ENCODE data around the gene OR1S2.

The OR1S2 gene

DNA sequence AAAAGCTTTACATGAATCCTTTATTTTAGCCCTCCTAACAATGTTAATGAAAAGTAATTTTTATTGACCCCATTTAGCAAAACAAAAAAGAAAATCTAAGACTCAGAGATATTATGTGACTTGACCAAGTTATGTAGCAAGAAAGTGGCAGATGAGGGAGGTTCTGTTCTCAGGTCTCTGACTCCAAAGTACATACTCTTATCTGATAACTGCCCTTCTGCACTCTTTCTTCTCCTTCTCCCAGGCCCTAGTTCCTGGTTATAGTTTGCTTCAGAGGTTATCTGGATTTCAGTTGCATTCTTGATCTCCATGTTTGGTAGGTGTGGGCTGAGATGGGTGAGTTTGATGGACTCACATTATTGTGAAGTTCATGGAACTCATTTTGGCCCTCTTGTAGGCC lies 10.6 kb downstream of the OR1S2 start:
- Histone ChIP-seq H3K14ac (ENCODE audit: low read length in 2 of 2) (no peak overlapping the region), H3K23ac (ENCODE audit: low read length in 2 of 2) (no peak overlapping the region), H2BK15ac (ENCODE audit: low read depth, poor library complexity, severe bottlenecking) (no peak overlapping the region), H3K36me3 (ENCODE audit: control insufficient read depth in 1 of 2, insufficient read depth in 2 of 2, low read depth in 1 of 2, low read length in 2 of 2) (no peaks in the 10 kb centered on the region), H3K18ac (ENCODE audit: low read depth in 1 of 2, low read length in 2 of 2) (no peak overlapping the region), H4K91ac (ENCODE audit: low read length) (no peak overlapping the region), H3K4me2 (ENCODE audit: low read length, poor library complexity, severe bottlenecking) (no peak overlapping the region), H2BK12ac (ENCODE audit: low read length in 2 of 2) (no peak overlapping the region), H3K4me1 (ENCODE audit: control insufficient read depth, insufficient read depth, low read depth, low read length) (no peaks in the 10 kb centered on the region), H3K9ac (ENCODE audit: low read length) (no peak overlapping the region), H4K8ac (ENCODE audit: low read length) (no peak overlapping the region), H2BK120ac (ENCODE audit: low read depth, low read length) (no peak overlapping the region), H3K27ac (ENCODE audit: low read length, poor library complexity, severe bottlenecking) (no peak overlapping the region), H3K27me3 (ENCODE audit: control insufficient read depth in 1 of 2, insufficient read depth in 1 of 2, low read length in 2 of 2) (no peaks in the 10 kb centered on the region), H3K4me3 (ENCODE audit: insufficient read depth in 1 of 2, low read depth in 1 of 2, low read length in 2 of 2) (no peak overlapping the region), H2AFZ (ENCODE audit: low read depth, low read length) (no peak overlapping the region), H2AK5ac (ENCODE audit: low read length, severe bottlenecking) (no peak overlapping the region), H3K9me3 (ENCODE audit: control insufficient read depth, low read length) (peaks cover 14% of the 10 kb centered on the region), H2BK5ac (ENCODE audit: low read depth, low read length, poor library complexity, severe bottlenecking) (peak overlapping the region; percentile 12), H3K4ac (ENCODE audit: low read depth in 1 of 2, low read length in 2 of 2) (no peak overlapping the region), H3K79me1 (replicated peaks; ENCODE audit: low read length, poor library complexity, severe bottlenecking) (no peaks in the 10 kb centered on the region)
- DNase-seq, result no peak

DNA sequence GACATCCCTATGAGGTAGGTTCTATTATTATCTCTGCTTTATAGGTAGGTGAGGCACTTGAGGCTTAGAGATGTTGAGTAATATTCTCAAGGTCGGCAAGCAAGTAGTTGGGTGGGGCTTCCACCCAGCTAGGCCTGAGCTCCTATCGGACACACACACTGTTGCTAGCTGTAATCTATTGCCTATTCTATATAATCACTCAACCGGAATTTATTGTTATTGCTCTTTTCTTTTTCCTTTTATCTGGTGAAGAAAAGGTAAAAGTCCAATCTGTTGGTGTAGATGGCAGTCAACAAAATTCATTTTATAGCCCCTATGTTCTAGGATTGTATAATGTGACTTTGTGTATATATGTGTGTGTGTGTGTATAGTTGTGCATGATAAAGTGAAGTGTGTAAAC lies 11.7 kb downstream of the OR1S2 start:
- Histone ChIP-seq H3K9me3 (ENCODE audit: control insufficient read depth, low read length) (peaks cover 3% of the 10 kb centered on the region), H2AK5ac (ENCODE audit: low read length, severe bottlenecking) (no peak overlapping the region), H3K79me1 (replicated peaks; ENCODE audit: low read length, poor library complexity, severe bottlenecking) (no peaks in the 10 kb centered on the region), H3K14ac (ENCODE audit: low read length in 2 of 2) (no peak overlapping the region), H2BK15ac (ENCODE audit: low read depth, poor library complexity, severe bottlenecking) (no peak overlapping the region), H2BK12ac (ENCODE audit: low read length in 2 of 2) (no peak overlapping the region), H3K9ac (ENCODE audit: low read length) (no peak overlapping the region), H2BK5ac (ENCODE audit: low read depth, low read length, poor library complexity, severe bottlenecking) (no peak overlapping the region), H3K27ac (ENCODE audit: low read length, poor library complexity, severe bottlenecking) (no peak overlapping the region), H2BK120ac (ENCODE audit: low read depth, low read length) (no peak overlapping the region), H3K4me3 (ENCODE audit: insufficient read depth in 1 of 2, low read depth in 1 of 2, low read length in 2 of 2) (no peak overlapping the region), H3K18ac (ENCODE audit: low read depth in 1 of 2, low read length in 2 of 2) (no peak overlapping the region), H3K4ac (ENCODE audit: low read depth in 1 of 2, low read length in 2 of 2) (no peak overlapping the region), H3K36me3 (ENCODE audit: control insufficient read depth in 1 of 2, insufficient read depth in 2 of 2, low read depth in 1 of 2, low read length in 2 of 2) (no peaks in the 10 kb centered on the region), H3K4me2 (ENCODE audit: low read length, poor library complexity, severe bottlenecking) (no peak overlapping the region), H4K8ac (ENCODE audit: low read length) (no peak overlapping the region), H4K91ac (ENCODE audit: low read length) (no peak overlapping the region), H3K23ac (ENCODE audit: low read length in 2 of 2) (no peak overlapping the region), H3K27me3 (ENCODE audit: control insufficient read depth in 1 of 2, insufficient read depth in 1 of 2, low read length in 2 of 2) (no peaks in the 10 kb centered on the region), H2AFZ (ENCODE audit: low read depth, low read length) (no peak overlapping the region), H3K4me1 (ENCODE audit: control insufficient read depth, insufficient read depth, low read depth, low read length) (no peaks in the 10 kb centered on the region)
- 80% methylated on average over 1 of the region's 3 CpGs for WGBS
- no peak for DNase-seq

DNA sequence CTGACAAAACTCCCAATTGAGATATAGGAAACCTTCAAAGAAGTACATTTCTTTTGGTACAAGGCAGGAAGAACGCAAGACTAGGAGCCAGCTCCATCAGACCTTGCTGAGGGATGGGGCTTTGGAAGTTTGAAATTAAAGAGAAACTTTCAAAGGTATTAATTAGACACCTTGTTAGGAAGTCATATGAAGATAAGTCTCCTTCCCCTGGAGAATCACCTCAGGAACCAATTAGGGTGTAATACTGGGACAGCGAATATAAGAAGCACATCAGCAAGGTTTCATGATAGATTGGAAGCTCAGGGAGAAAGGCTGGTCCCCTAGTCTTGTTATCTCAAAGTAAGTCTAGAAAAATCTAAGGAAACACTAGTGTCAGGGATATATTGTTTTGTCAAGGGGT lies 15.2 kb downstream of the OR1S2 start, which contains the start of gene OR9Q2:
OR9Q2 (plus strand) TSS at position 301 of the 400 bp plus-strand sequence. CDS start 1,421 bp downstream, outside the sequence.
- Histone ChIP-seq H3K36me3 (ENCODE audit: control insufficient read depth in 1 of 2, insufficient read depth in 2 of 2, low read depth in 1 of 2, low read length in 2 of 2) (no peaks in the 10 kb centered on the region), H4K8ac (ENCODE audit: low read length) (no peak within 1 kb of the TSS), H3K14ac (ENCODE audit: low read length in 2 of 2) (no peak within 1 kb of the TSS), H2BK5ac (ENCODE audit: low read depth, low read length, poor library complexity, severe bottlenecking) (no peak within 1 kb of the TSS), H3K9ac (ENCODE audit: low read length) (no peak within 1 kb of the TSS), H3K4me2 (ENCODE audit: low read length, poor library complexity, severe bottlenecking) (no peak within 1 kb of the TSS), H2BK15ac (ENCODE audit: low read depth, poor library complexity, severe bottlenecking) (no peak within 1 kb of the TSS), H3K23ac (ENCODE audit: low read length in 2 of 2) (no peak within 1 kb of the TSS), H3K27ac (ENCODE audit: low read length, poor library complexity, severe bottlenecking) (no peak within 1 kb of the TSS), H2BK12ac (ENCODE audit: low read length in 2 of 2) (no peak within 1 kb of the TSS), H2BK120ac (ENCODE audit: low read depth, low read length) (no peak within 1 kb of the TSS), H3K18ac (ENCODE audit: low read depth in 1 of 2, low read length in 2 of 2) (no peak within 1 kb of the TSS), H3K4me3 (ENCODE audit: insufficient read depth in 1 of 2, low read depth in 1 of 2, low read length in 2 of 2) (no peak within 1 kb of the TSS), H3K4ac (ENCODE audit: low read depth in 1 of 2, low read length in 2 of 2) (no peak within 1 kb of the TSS), H4K91ac (ENCODE audit: low read length) (no peak within 1 kb of the TSS), H3K79me1 (replicated peaks; ENCODE audit: low read length, poor library complexity, severe bottlenecking) (no peaks in the 10 kb centered on the region), H2AK5ac (ENCODE audit: low read length, severe bottlenecking) (no peak within 1 kb of the TSS), H2AFZ (ENCODE audit: low read depth, low read length) (no peak within 1 kb of the TSS), H3K27me3 (ENCODE audit: control insufficient read depth in 1 of 2, insufficient read depth in 1 of 2, low read length in 2 of 2) (no peaks in the 10 kb centered on the region), H3K4me1 (ENCODE audit: control insufficient read depth, insufficient read depth, low read depth, low read length) (no peaks in the 10 kb centered on the region), H3K9me3 (ENCODE audit: control insufficient read depth, low read length) (no peaks in the 10 kb centered on the region)
- DNase-seq, result no peak
- 49% methylated on average over 2 of the region's 2 CpGs for WGBS

DNA sequence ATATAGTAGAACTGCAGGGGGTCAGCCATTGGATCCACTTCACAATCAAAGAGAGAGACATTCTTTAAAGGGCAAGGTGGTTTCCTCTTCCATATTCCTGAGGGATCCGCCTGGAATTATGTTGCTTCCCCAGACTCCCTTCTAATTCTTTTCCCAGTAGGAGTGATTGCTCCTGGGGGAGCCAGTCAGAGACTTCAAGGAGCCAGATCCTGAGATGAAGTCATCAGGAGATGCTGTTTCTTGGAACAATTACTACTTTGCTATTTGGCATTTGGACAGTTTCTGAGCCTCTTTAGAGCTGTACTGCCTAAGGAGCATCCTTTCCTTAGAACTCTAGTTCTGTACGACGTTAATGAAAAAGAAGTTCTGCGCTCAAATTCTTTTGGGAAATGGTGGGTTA lies 17.0 kb downstream of the OR1S2 start:
- H3K27me3 ChIP-seq (ENCODE audit: control insufficient read depth in 1 of 2, insufficient read depth in 1 of 2, low read length in 2 of 2), result no peaks in the 10 kb centered on the region
- no peaks in the 10 kb centered on the region for H3K36me3 ChIP-seq (ENCODE audit: control insufficient read depth in 1 of 2, insufficient read depth in 2 of 2, low read depth in 1 of 2, low read length in 2 of 2)
- H3K4me3 ChIP-seq (ENCODE audit: insufficient read depth in 1 of 2, low read depth in 1 of 2, low read length in 2 of 2), result no peak overlapping the region
- H3K79me1 ChIP-seq (replicated peaks; ENCODE audit: low read length, poor library complexity, severe bottlenecking), result no peaks in the 10 kb centered on the region
- H2BK15ac ChIP-seq (ENCODE audit: low read depth, poor library complexity, severe bottlenecking), result no peak overlapping the region
- WGBS, result 95% methylated on average over 4 of the region's 4 CpGs
- H2BK5ac ChIP-seq (ENCODE audit: low read depth, low read length, poor library complexity, severe bottlenecking), result no peak overlapping the region
- H3K14ac ChIP-seq (ENCODE audit: low read length in 2 of 2), result no peak overlapping the region
- no peak overlapping the region for H2AFZ ChIP-seq (ENCODE audit: low read depth, low read length)
- H3K4ac ChIP-seq (ENCODE audit: low read depth in 1 of 2, low read length in 2 of 2), result no peak overlapping the region
- H3K18ac ChIP-seq (ENCODE audit: low read depth in 1 of 2, low read length in 2 of 2), result no peak overlapping the region
- no peak overlapping the region for H2AK5ac ChIP-seq (ENCODE audit: low read length, severe bottlenecking)
- no peaks in the 10 kb centered on the region for H3K4me1 ChIP-seq (ENCODE audit: control insufficient read depth, insufficient read depth, low read depth, low read length)
- no peaks in the 10 kb centered on the region for H3K9me3 ChIP-seq (ENCODE audit: control insufficient read depth, low read length)
- DNase-seq, result no peak
- no peak overlapping the region for H3K9ac ChIP-seq (ENCODE audit: low read length)
- H3K23ac ChIP-seq (ENCODE audit: low read length in 2 of 2), result no peak overlapping the region
- no peak overlapping the region for H2BK12ac ChIP-seq (ENCODE audit: low read length in 2 of 2)
- no peak overlapping the region for H3K27ac ChIP-seq (ENCODE audit: low read length, poor library complexity, severe bottlenecking)
- H3K4me2 ChIP-seq (ENCODE audit: low read length, poor library complexity, severe bottlenecking), result no peak overlapping the region
- no peak overlapping the region for H4K91ac ChIP-seq (ENCODE audit: low read length)
- no peak overlapping the region for H4K8ac ChIP-seq (ENCODE audit: low read length)
- H2BK120ac ChIP-seq (ENCODE audit: low read depth, low read length), result no peak overlapping the region
